ENCODE data around the gene MYO5A.

DNA sequence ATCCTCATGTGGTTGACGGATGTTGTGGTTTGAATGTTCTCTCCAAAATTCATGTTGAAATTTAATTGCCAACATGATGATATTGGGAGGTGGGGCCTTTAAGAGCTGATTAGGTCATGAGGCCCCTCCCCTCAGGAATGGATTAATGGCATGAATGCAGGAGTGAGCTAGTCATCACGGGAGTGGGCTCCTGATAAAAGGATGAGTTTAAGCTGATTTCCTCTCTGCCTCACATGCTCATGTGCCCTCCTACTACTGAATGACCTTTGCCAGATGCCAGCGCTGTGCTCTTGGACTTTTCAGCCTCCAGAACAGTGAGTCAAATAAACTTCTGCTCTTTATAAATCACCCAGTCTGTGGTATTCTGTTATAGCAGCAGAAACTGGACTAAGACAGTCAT is 111.2 kb downstream of the MYO5A start:
- TF ChIP-seq POLR2AphosphoS5 (IDR thresholded peaks at IDR 0.05; ENCODE audit: low read depth, low read length) = no peak
- TF ChIP-seq SIN3A (IDR thresholded peaks at IDR 0.05; ENCODE audit: borderline replicate concordance, insufficient read depth, low read depth, low read length) = no peak
